A172 (cell line): ENCODE data around the gene MEAK7. TPM values are rescaled to one million over a fixed set of nuclear protein-coding genes. Genes with fewer than 3 reads are reported as not detected.

Experiments
- DNase-seq: peaks from one replicate; pipeline ENCODE4 v3.0.0-alpha.2; 2015; ENCODE audit warnings: low spot score
- total RNA-seq: library from RNA; depleted of rRNA; stranded (reverse); fragments of >200 nt; shearing (Covaris generic); gene quantifications from 2 replicates; pipeline ENCODE4 v1.2.3, GENCODE V29; 2014

The MEAK7 gene
- total RNA-seq, 1 experiment from 2014 or later, result 28.4 TPM

GRCh38 chr16:84495506-84495905 lies 9.0 kb downstream of the MEAK7 start:
- DNase-seq, result no peak

GRCh38 chr16:84489131-84489530 lies 15.3 kb downstream of the MEAK7 start:
- no peak for DNase-seq

GRCh38 chr16:84487358-84487757 lies 17.1 kb downstream of the MEAK7 start:
- no peak for DNase-seq

- DNase-seq, result no peak
Measured at GRCh38 chr16:84486551-84487235, 17.8 kb downstream of the MEAK7 start.

GRCh38 chr16:84486126-84486525 lies 18.3 kb downstream of the MEAK7 start:
- no peak for DNase-seq

GRCh38 chr16:84485255-84486010 lies 19.0 kb downstream of the MEAK7 start:
- DNase-seq, result no peak

- peak; percentile 27 for DNase-seq
Measured at GRCh38 chr16:84484579-84485254, 19.7 kb downstream of the MEAK7 start.

GRCh38 chr16:84483882-84484565 lies 20.4 kb downstream of the MEAK7 start:
- no peak for DNase-seq

- no peak for DNase-seq
Measured at GRCh38 chr16:84482951-84483881, 21.2 kb downstream of the MEAK7 start.

- no peak for DNase-seq
Measured at GRCh38 chr16:84482001-84482891, 22.2 kb downstream of the MEAK7 start.

- no peak for DNase-seq
Measured at GRCh38 chr16:84481051-84481735, 23.3 kb downstream of the MEAK7 start.

GRCh38 chr16:84479716-84480450 lies 24.6 kb downstream of the MEAK7 start:
- DNase-seq, result no peak

GRCh38 chr16:84478172-84478947 lies 26.1 kb downstream of the MEAK7 start:
- peak; percentile 71 for DNase-seq

- DNase-seq, result no peak
Measured at GRCh38 chr16:84477661-84478060, 26.8 kb downstream of the MEAK7 start.

GRCh38 chr16:84476401-84476800 lies 28.1 kb downstream of the MEAK7 start:
- DNase-seq, result no peak

- DNase-seq, result peak; percentile 46
Measured at GRCh38 chr16:84475643-84476240, 28.7 kb downstream of the MEAK7 start.

GRCh38 chr16:84471966-84472365 lies 32.5 kb downstream of the MEAK7 start:
- DNase-seq, result no peak
